Measurements from ENCODE around the gene MAU2. TPM values are rescaled to one million over a fixed set of nuclear protein-coding genes. Genes with fewer than 3 reads are reported as not detected.

Gene MAU2
- total and polyA plus RNA-seq, 2 of the 13 experiments (the other 11 are each of a cell fraction or from before 2014, with no cell fraction given): 16.8 to 33.8 TPM

GRCh38 chr19:19404879-19405860 is 84.5 kb downstream of the MAU2 start, which contains the start of gene GATAD2A (continued):
- TF ChIP-seq MLXIP (CRISPR knock-in tag; IDR thresholded peaks at IDR 0.05; ENCODE audit: borderline replicate concordance) (peak; percentile 32; the same call in 1 of the 2 replicates), RBFOX2 (IDR thresholded peaks at IDR 0.05; ENCODE audit: low read depth, low read length) (peak; percentile 80), LRRFIP1 (CRISPR knock-in tag; conservative IDR thresholded peaks at IDR 0.05) (no peak), HNRNPL (IDR thresholded peaks at IDR 0.05; ENCODE audit: low read depth, low read length) (no peak), ZNF17 (CRISPR knock-in tag; IDR thresholded peaks at IDR 0.05) (no peak), IKZF1 (IDR thresholded peaks at IDR 0.05) (no peak), SIN3A (IDR thresholded peaks at IDR 0.05; ENCODE audit: borderline replicate concordance, low read depth, low read length) (no peak), PATZ1 (CRISPR knock-in tag; IDR thresholded peaks at IDR 0.05) (peak; percentile 57), GTF2F1 (IDR thresholded peaks at IDR 0.05; ENCODE audit: low read length) (no peak), CSRNP2 (CRISPR knock-in tag; conservative IDR thresholded peaks at IDR 0.05; ENCODE audit: low read depth) (no peak), ZNF691 (CRISPR knock-in tag; IDR thresholded peaks at IDR 0.05; ENCODE audit: borderline replicate concordance, low read depth) (peak; percentile 69; the same call in 1 of the 2 replicates), ZNF570 (CRISPR knock-in tag; IDR thresholded peaks at IDR 0.05; ENCODE audit: borderline replicate concordance) (peak; percentile 86; the same call in 1 of the 2 replicates), NFYB (CRISPR knock-in tag; IDR thresholded peaks at IDR 0.05) (no peak), MIER2 (CRISPR knock-in tag; IDR thresholded peaks at IDR 0.05) (peak; percentile 43; the same call in 1 of the 2 replicates), PAWR (CRISPR knock-in tag; IDR thresholded peaks at IDR 0.05; ENCODE audit: borderline replicate concordance) (0 out of 2 replicates have a peak, but pooled peaks have one; percentile 73), ZNF121 (CRISPR knock-in tag; IDR thresholded peaks at IDR 0.05) (0 out of 2 replicates have a peak, but pooled peaks have one; percentile 22), CBX2 (IDR thresholded peaks at IDR 0.05; ENCODE audit: low read depth, low read length) (no peak), CBX2 (CRISPR knock-in tag; IDR thresholded peaks at IDR 0.05; ENCODE audit: low read depth) (no peak), ZNF746 (CRISPR knock-in tag; IDR thresholded peaks at IDR 0.05) (peak; percentile 59; the same call in 1 of the 2 replicates)

Measured in HepG2 (cell line).